ENCODE data around the gene ENG. TPM values are rescaled to one million over a fixed set of nuclear protein-coding genes. Genes with fewer than 3 reads are reported as not detected.

ENG gene
- polyA plus RNA-seq, 1 of the 3 experiments (the other 2 are of a cell fraction): 18.8 TPM

DNA sequence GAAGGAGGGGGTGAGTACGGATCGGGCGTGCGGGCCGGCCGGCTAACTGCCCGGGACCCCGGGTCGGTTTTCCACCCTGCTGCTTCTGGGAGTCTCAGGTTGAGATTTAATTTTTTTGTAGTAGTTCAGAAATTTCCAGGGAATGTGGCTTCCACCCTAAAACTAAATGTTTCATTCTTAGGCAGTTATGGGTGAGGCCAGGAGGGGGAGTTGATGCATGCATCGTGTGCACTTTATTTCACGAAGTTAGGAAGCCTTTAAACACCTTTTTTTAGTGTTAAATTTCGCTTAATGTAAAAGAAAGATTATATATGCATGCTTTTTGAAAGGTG is 67.7 kb downstream of the ENG start:
- H3K36me3 ChIP-seq (replicated peaks in 1 of 2; ENCODE audit: control insufficient read depth in 1 of 2, insufficient read depth in 2 of 2, low read length in 1 of 2): peaks cover 44 to 46% of the 10 kb centered on the region in 2 experiments
- ChIA-PET POLR2A (interaction anchor here (1.5 kb wide), 1 partner anchor 52 kb away, joined by 8 read pairs; the partner anchor contains the start of gene TOR2A), CTCF (interaction anchor here (0.8 to 6.3 kb wide), 9 partner anchors 19 to 197 kb away, joined by 3 to 87 read pairs (median 6); partner anchors contain the start of genes PTRH1, TOR2A and TTC16)
- peaks cover 55% of the 10 kb centered on the region for H4K20me1 ChIP-seq (ENCODE audit: insufficient read depth)
- H3K79me2 ChIP-seq (ENCODE audit: insufficient read depth): peaks cover 57% of the 10 kb centered on the region
- H3K4me3 ChIP-seq (ENCODE audit: low read depth in 2 of 2, low read length in 1 of 2): peak overlapping the region; percentile 82 to 90
- H3K4me2 ChIP-seq: peak overlapping the region; percentile 94
- no peak overlapping the region for H2AFZ ChIP-seq (ENCODE audit: low read depth)
- H3K9ac ChIP-seq: peak overlapping the region; percentile 99
- H3K9me2 ChIP-seq: no peaks in the 10 kb centered on the region
- H3K4me1 ChIP-seq (ENCODE audit: control insufficient read depth in 1 of 2, insufficient read depth in 2 of 2, low read depth in 1 of 2, low read length in 1 of 2): peaks cover 6 to 13% of the 10 kb centered on the region in 2 experiments
- H3K9me3 ChIP-seq: no peaks in the 10 kb centered on the region
- TF ChIP-seq, protein P1, sequence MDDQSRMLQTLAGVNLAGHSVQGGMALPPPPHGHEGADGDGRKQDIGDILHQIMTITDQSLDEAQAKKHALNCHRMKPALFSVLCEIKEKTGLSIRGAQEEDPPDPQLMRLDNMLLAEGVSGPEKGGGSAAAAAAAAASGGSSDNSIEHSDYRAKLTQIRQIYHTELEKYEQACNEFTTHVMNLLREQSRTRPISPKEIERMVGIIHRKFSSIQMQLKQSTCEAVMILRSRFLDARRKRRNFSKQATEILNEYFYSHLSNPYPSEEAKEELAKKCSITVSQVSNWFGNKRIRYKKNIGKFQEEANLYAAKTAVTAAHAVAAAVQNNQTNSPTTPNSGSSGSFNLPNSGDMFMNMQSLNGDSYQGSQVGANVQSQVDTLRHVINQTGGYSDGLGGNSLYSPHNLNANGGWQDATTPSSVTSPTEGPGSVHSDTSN (IDR thresholded peaks at IDR 0.05): no peak
- TF ChIP-seq GABPA (IDR thresholded peaks at IDR 0.05; ENCODE audit: low read depth): no peak; the same call in 1 of the 2 replicates
- no peak for TF ChIP-seq ELF1 (IDR thresholded peaks at IDR 0.05)
- no peak for TF ChIP-seq NFIC (IDR thresholded peaks at IDR 0.05; ENCODE audit: borderline replicate concordance)
- TF ChIP-seq RAD21 (IDR thresholded peaks at IDR 0.05; ENCODE audit: low read length): peak; percentile 31; the same call in 1 of the 2 replicates
- no peak for TF ChIP-seq NRF1 (IDR thresholded peaks at IDR 0.05; ENCODE audit: low read depth, low read length)
- TF ChIP-seq, protein P2, sequence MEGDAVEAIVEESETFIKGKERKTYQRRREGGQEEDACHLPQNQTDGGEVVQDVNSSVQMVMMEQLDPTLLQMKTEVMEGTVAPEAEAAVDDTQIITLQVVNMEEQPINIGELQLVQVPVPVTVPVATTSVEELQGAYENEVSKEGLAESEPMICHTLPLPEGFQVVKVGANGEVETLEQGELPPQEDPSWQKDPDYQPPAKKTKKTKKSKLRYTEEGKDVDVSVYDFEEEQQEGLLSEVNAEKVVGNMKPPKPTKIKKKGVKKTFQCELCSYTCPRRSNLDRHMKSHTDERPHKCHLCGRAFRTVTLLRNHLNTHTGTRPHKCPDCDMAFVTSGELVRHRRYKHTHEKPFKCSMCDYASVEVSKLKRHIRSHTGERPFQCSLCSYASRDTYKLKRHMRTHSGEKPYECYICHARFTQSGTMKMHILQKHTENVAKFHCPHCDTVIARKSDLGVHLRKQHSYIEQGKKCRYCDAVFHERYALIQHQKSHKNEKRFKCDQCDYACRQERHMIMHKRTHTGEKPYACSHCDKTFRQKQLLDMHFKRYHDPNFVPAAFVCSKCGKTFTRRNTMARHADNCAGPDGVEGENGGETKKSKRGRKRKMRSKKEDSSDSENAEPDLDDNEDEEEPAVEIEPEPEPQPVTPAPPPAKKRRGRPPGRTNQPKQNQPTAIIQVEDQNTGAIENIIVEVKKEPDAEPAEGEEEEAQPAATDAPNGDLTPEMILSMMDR (IDR thresholded peaks at IDR 0.05): peak; percentile 66
- TF ChIP-seq SIN3A (IDR thresholded peaks at IDR 0.05; ENCODE audit: borderline replicate concordance, low read depth, low read length): no peak; the same call in 1 of the 2 replicates
- no peak for TF ChIP-seq CHD2 (IDR thresholded peaks at IDR 0.05; ENCODE audit: low read length, partially characterized antibody)
- 0 out of 2 replicates have a peak, but pooled peaks have one; percentile 8 for TF ChIP-seq SMC3 (IDR thresholded peaks at IDR 0.05; ENCODE audit: low read depth, low read length)
- TF ChIP-seq, protein P3, sequence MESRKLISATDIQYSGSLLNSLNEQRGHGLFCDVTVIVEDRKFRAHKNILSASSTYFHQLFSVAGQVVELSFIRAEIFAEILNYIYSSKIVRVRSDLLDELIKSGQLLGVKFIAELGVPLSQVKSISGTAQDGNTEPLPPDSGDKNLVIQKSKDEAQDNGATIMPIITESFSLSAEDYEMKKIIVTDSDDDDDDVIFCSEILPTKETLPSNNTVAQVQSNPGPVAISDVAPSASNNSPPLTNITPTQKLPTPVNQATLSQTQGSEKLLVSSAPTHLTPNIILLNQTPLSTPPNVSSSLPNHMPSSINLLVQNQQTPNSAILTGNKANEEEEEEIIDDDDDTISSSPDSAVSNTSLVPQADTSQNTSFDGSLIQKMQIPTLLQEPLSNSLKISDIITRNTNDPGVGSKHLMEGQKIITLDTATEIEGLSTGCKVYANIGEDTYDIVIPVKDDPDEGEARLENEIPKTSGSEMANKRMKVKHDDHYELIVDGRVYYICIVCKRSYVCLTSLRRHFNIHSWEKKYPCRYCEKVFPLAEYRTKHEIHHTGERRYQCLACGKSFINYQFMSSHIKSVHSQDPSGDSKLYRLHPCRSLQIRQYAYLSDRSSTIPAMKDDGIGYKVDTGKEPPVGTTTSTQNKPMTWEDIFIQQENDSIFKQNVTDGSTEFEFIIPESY (IDR thresholded peaks at IDR 0.05; ENCODE audit: borderline replicate concordance, low read depth): no peak
- no peak for TF ChIP-seq EZH2phosphoT487 (IDR thresholded peaks at IDR 0.05; ENCODE audit: borderline replicate concordance, low read depth)
- no peak for DNase-seq
- H3F3A ChIP-seq (replicated peaks; ENCODE audit: insufficient read depth): peaks cover 7% of the 10 kb centered on the region
- H3K27me3 ChIP-seq (ENCODE audit: insufficient read depth): no peaks in the 10 kb centered on the region
- 8% methylated on average over 10 of the region's 12 CpGs for WGBS (ENCODE audit: low lambda C conversion rate)
- H3K27ac ChIP-seq (ENCODE audit: low read depth in 2 of 2, low read length in 1 of 2): peak overlapping the region; percentile 92 to 93

All from SK-N-SH (cell line).